Panc1 (cell line): Measurements from ENCODE around the gene PLCB4.

ENCODE experiments used
- POLR2AphosphoS5 ChIP-seq: IDR thresholded peaks from 2 replicates; pipeline ENCODE4 v1.6.1; 2012; ENCODE audit warnings: mild to moderate bottlenecking, low read depth, low read length, moderate library complexity
- TF ChIP-seq, protein P1 (sequence below), 2 experiments: IDR thresholded peaks; 2 replicates each; pipeline ENCODE4 v1.6.1; 2011 to 2012; ENCODE audit warnings: low read depth in 2 of 2, control low read depth in 1 of 2, low read length in 1 of 2, mild to moderate bottlenecking in 1 of 2, moderate library complexity in 1 of 2; ENCODE audit not compliant: insufficient read depth in 1 of 2

DNA sequence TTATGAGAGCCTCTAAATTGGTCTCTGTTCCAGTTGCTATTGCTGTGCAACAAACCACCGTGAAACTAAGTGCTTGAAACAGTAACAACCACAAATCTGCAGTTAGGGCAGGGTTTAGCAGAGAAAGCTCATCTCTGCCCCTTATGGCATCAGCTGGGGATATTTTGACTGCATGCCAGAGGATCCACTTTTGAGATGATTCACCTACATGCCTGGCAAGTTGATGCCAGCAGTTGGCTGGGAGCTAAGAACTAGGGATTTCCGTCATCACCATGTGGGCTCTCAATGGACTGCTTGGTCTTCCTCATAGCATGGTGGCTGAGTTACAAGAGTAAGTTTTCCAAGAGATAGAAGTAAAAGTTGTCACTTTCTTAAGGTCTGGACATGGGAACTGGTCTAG lies 35.1 kb downstream of the PLCB4 start:
- TF ChIP-seq, protein P1, sequence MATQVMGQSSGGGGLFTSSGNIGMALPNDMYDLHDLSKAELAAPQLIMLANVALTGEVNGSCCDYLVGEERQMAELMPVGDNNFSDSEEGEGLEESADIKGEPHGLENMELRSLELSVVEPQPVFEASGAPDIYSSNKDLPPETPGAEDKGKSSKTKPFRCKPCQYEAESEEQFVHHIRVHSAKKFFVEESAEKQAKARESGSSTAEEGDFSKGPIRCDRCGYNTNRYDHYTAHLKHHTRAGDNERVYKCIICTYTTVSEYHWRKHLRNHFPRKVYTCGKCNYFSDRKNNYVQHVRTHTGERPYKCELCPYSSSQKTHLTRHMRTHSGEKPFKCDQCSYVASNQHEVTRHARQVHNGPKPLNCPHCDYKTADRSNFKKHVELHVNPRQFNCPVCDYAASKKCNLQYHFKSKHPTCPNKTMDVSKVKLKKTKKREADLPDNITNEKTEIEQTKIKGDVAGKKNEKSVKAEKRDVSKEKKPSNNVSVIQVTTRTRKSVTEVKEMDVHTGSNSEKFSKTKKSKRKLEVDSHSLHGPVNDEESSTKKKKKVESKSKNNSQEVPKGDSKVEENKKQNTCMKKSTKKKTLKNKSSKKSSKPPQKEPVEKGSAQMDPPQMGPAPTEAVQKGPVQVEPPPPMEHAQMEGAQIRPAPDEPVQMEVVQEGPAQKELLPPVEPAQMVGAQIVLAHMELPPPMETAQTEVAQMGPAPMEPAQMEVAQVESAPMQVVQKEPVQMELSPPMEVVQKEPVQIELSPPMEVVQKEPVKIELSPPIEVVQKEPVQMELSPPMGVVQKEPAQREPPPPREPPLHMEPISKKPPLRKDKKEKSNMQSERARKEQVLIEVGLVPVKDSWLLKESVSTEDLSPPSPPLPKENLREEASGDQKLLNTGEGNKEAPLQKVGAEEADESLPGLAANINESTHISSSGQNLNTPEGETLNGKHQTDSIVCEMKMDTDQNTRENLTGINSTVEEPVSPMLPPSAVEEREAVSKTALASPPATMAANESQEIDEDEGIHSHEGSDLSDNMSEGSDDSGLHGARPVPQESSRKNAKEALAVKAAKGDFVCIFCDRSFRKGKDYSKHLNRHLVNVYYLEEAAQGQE (IDR thresholded peaks at IDR 0.05; ENCODE audit: insufficient read depth in 1 of 2, low read depth in 2 of 2, low read length in 1 of 2) = no peak
- no peak for TF ChIP-seq POLR2AphosphoS5
